NCI-H2029 (cell line): ENCODE measurements around the gene MTA1.

Source experiments
- DNase-seq: peaks from one replicate; lab custom pipeline; 2025; lab: John Stamatoyannopoulos, UW

MTA1 gene

DNA sequence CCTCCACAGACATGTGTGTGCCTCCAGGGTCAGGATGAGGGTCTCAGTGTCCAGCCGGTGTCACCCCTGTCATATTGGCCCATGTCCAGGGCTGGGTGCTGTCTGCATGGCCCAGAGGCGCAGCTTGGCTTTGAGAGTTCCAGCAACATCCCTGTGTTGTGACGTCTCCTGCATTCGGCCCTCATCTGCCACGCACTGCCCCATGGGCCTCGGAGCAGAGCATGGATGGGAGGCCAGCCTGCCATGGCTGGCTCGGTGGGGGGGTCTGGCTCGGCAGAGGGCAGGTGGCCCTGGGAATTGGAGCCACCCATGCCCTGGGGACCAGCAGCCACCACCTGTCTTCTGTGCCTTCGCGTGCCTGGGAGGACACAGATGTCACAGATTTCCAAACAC, 32.1 kb upstream of the MTA1 start:
- no peak for DNase-seq

DNA sequence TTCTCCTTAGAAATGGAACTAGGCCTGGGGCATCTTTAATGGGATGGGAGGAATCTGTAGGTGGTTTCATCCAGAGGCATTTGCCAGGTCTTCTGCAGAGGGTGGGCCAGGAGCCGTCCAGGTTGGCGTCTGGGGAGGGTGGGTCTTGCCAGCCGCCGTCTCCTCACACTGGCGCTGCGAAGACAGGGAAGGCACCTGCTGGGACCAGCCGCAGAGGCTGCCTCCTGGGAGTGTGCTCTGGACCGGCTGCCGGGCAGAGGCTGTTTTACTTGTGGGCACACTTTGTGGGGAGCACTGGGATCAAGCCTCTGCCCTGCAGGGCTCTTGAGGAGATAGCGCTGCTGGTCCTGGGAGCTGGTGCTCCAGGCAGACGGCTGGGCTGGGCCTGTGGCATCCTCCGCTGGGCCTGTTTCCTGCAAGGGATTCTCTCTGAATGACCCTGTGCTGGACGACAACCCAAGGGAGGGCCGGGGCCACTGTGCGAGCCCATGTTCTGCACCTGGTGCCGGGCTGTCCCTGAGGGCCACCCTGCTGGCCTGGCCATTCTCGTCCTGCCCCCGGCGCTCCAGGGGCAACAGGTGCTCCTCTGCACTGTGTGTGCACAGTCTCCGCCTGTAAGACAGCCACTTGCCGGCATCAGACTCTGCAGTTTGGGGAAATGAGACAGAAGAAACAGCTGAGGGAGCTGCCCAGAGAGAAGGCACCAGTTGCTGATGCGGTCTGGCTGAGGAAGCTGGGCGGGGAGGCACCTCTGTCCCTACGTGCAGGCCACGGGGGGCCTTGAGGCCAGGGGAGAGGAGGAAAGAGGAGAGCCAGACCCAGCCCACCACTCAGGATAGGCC, 31.3 kb upstream of the MTA1 start:
- no peak for DNase-seq

DNA sequence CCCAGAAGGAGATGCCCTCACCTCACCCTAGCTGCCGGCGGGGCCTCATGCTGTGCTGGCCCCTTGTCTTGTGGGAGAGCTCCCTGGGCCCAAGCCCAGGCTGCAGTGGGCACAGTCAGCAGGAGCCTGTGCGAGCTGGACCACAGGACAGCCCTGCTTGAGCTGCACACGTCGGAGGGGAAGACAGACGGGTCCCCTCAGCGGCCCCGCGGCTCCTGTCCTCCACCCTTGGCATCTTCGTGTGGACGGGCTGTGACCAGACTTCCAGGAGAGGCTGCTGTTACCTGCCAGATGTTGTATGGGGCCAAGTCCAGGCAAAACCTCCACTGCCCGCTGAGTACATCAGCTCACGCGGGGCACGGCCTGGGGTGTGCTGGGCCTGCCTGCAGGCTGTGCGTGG, 30.7 kb upstream of the MTA1 start:
- DNase-seq, result no peak

DNA sequence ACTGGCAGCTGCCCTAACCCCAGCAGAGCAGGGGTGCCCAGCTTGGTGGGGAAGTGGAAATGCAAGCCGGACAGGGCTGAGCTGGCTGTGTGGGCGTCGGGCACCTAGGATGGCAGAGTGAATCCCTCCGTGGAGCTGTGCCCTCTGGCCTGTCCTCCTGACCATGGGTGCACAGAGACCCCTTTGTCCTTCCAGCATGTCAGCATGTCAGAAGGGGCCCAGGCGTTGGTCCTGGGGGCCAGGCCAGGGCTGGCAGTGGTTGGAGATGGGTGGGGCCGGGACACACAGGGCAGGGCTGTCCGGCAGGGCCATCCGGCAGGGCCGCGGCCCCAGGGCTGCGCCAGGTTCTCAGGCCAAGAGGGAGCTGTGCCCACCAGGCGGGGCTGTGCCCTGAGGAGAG, 30.1 kb upstream of the MTA1 start:
- DNase-seq, result no peak

DNA sequence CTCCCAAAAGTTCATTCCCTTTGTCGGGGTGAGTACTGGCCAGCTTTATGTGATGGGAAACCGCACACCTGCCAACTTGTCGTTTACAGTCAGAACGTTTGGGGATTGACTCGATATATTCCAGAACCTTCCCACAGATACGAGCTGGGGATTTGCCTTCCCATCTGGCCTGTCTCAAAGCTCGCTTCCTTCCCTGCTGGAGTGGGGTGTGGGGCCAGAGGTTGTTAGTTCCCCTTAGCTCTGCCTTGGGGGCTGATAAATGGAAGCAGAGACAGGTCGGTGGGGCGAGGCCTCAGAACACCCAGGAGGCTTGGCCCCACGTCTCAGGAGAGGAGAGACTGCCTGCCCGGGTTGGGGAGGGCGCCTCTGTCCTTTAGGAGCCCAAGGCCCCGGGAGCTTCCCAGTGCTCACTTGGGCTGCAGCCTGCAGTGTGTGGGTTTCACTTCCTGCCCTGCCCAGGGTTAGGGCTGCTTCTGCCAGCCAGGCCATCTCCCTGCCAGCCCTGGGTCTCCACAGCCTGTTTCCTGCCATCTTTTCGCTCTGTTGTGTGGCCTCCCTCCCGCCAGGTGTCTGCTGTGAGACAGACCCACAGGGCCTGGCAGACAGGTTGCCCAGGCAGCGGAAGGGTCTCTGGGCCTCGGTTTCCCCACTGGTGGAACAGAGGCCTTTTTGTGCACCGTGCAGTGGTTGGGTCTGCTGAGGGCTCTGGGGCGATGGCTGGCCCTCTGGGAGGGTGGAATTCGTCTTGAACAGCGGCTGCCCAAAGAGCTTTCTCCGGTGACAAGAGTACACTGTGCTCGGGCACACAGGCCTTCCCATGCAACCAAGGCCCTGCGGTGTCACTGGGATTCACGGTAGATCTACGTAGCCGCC, 29.4 kb upstream of the MTA1 start:
- no peak for DNase-seq

DNA sequence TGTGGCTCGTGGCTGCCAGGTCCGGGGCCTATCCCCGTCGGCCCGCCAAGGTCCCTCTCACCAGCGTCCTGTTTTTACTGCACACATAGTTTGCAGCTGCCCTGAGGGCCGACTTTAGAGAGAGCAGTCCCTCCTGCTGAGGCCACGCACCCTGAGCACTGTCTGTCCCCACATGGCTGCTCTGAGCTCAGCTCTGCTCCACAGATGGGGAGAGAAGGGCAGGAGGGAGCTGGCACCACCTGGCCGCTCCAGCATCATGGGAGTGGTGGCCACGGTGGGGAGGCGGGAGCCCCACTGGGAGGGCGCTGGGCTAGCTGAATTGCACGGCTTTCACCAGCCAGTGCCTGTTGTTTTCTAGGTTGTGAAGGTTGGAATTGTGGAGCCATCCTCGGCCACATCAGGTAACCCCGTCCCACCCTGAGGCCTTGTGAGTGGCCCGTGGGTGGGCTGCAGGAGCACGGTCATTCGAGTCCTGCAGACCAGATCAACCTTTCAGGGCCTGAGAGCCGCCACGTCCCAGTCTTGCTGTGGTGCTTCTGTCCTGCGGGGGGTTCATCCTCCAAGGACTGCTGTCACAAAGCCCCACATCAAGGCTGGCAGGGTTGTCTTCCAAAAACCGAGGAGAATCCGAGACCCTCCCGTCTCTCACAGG, 28.7 kb upstream of the MTA1 start:
- no peak for DNase-seq

DNA sequence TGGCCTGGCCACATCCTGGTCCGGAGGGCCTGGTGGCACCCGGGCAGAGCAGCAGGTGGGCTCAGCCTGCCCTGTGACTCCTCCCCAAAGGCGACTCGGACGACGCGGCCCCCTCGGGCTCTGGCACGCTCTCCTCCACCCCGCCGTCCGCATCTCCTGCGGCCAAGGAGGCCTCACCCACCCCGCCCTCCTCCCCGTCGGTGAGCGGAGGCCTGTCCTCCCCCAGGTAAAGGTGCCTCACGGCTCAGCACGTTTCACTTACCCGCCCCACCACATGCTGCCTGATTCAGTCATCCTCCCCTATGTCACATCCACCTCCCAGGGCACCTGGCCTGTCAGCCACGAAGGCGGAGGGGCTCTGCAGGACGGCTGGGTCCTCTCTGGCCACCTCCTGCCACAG, 28.1 kb upstream of the MTA1 start:
- no peak for DNase-seq

DNA sequence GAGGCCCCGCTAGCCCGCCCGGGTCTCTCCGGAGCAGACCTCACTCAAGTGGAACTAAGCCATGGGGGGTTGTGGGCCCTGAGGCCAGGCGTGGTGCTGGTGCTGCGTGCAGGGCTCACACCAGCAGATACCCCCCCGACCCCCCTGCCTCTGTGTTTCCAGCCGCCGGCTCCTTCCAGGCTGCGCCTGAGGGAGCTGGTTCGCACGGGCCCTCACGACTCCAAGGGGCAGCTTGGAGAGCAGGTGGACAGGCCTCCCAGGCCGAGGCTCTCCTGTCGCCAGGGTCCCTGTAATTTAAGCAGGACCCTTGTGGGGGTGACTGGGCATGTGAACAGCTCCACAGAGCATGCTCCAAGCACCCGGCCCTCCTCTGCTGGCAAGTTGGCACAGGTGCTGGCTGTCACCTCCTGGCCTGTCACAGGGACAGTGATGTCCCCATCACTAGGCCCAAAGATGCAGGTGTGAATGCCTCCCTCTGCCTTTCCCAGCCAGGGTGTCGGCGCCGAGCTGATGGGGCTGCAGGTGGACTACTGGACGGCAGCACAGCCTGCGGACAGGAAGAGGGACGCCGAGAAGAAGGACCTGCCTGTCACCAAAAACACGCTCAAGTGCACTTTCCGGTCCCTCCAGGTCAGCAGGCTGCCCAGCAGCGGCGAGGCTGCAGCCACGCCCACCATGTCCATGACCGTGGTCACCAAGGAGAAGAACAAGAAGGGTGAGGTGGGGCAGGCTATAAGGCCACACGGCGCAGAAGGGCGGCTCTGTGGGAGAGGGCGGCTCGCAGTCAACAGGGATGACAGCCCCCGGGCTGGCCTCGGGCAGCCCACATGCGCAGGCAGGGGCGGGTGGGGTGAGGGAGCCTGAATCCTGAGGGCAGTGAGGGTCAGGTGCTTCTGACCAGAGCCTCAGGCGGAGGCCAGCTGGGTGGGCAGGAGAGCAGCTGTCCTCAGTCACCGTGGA, 27.2 kb upstream of the MTA1 start:
- DNase-seq, result no peak

DNA sequence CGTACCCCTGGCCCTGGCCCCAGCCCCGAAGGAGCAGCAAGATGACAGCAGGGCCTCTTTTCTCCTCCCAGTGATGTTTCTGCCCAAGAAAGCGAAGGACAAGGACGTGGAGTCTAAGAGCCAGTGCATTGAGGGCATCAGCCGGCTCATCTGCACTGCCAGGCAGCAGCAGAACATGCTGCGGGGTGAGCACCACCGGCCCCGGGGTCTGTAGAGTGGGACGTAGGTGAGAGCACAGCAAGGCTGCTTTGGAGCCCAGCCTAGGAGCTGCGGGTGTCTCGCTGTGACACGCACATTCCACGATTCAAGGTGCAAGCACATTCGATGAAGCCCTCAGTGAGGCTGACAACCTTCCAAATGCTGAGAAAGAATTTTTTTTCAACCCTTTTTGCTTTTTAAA, 26.5 kb upstream of the MTA1 start:
- no peak for DNase-seq

DNA sequence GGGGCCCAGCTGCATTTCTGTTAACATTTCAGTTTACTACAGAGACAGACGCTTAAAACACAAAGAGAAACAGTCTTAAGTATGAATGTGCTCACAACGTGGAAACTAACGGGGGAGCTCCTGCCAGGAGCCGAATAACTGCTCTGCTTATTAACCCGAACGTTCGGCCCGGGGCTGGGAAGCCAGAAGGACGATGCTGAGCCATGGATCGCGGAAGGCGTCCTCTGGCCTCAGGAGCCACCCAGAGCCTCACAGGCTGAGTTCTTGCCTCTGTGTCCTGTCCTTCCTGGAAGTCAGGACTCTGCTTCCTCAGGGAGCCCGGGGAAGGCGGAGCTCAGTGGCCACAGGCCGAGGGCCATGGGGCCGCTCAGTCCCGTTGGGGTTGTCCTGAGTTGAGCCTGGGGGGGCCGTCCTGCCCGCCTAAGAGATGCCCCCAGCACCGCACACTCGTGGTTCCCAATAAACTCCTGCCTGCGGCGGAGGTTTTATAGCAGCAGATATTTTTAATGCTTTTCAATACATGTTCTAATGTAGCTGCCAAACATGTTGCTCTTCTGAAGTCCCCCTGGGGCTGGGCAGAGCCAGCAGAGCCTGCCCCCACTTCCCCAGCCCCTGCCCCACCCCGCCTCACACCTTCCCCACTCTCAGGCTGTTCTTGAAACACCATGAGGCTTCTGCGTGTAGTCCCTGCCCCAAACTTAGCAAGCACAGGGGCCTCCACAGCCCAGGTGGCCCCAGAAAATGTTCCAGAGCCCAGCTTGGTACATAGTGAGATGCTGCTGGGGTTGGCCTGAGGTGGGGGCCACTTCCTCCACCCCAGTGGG, 24.7 kb upstream of the MTA1 start:
- no peak for DNase-seq

DNA sequence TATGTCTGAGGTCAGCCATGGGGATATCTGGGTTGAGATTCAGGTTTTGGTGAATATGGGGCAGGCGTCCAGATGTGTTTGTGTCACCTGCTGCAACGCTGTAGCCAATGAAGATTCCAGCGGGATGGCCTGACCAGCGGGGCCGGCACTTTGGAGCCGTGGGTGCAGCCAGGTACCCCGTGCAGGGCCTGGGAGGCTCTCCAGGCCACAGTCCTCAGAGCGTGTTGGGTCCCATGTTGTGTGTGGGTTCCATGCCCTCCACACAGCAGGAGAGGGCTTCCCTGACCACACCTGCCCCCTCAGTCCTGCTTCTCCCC, 24.1 kb upstream of the MTA1 start:
- DNase-seq, result no peak

DNA sequence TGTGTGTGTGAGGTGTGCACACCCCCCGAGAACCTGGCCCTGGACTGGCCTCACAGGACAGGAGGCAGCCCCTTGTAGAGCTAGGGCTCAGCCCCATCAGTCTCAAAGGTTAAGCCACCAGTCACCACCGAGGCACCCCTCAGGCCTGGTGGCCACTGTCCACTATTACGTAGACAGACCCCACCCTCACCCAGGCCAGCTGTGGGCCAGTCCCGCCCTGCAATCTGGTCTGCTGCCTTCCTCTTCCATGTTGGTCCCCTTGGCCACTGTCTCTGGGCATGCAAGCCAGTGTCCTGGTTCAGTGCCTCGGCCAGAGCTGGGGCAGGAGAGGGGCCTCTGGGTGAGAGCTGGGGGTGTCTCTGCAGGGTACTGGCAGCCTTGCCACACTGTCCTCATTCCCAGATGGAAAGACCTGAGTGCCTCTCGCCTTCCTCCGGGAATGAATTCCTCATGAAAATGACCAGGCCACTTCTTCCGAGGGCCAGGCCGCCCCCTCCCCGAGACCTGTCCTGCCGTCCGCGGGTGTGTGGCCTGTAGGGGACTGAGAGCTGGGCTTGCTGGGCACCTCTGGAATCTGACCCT, 22.2 kb upstream of the MTA1 start:
- no peak for DNase-seq

DNA sequence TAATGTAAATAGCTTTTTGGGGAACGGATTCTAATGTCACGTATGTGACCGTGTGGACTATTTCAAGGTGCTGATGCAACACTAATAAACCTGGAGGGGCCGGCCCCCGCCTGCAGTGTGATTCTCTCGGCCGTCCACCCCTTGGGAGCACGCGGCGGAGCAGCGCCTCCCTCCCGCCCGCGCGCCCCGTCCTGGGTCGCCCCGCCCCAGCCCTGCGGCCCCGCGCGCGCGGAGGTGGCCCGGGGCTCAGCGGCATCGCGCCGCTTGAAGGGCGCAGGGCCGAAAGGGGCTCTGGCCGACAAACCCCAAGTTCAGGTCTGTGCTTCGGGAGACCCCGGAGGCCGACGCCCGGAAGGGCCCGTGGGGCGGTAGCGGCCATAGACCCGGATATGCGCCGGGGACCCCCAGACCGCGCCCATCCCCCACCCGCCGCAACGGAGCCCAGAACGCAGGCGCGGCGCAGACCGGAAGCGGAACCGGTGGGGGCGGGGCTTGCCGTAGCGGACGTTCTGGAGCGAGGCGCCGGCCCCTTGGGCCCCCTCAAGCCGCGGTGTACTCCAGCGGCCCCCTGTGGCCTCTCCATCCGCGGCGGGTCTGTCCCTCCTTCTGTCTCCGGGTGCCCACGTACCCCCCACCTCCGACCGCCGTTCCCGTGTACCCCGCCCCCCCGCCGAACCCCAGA, 21.4 kb upstream of the MTA1 start, which contains the start of gene TEX22:
TSS of gene TEX22 (plus strand) at position 495 of the 682 bp plus-strand sequence. CDS start 803 bp downstream, outside the sequence.
- peak; percentile 31 for DNase-seq

DNA sequence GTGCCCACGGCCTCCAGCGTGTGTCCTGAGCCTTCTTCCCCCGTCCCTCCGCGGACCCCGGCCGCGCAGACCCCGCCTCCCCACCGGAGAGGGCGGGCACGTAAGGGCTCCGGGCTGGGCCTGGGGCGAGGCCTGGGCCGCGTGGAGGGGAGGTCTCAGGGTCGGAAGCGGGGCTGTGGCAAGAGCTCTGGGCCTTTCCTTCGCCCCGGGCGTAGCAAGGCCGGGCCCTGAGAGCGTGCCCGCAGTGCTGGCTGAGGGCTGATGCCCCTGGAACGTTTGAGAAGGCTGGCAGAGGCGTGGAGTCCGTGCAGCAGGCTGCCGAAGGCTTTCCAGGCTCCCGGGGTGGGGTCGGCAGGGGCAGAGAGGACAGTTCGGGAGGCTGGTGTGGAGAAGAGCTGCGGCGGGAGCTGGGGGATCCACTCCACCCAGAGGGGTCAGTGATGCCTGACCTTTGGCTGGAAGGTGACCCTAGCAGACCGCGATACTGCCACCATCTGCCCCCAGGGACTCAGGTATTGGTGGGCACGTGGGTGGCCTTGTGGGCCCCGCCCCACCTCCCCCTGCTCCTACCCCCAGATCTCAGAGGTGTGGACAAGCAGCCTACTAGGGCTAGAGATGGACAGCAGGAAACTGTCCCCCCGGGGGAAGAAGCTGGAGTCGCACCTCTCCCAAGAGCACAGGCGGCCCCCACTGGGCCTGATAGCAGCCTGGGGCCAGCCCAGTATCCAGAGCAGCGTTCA, 20.7 kb upstream of the MTA1 start:
- DNase-seq, result no peak

DNA sequence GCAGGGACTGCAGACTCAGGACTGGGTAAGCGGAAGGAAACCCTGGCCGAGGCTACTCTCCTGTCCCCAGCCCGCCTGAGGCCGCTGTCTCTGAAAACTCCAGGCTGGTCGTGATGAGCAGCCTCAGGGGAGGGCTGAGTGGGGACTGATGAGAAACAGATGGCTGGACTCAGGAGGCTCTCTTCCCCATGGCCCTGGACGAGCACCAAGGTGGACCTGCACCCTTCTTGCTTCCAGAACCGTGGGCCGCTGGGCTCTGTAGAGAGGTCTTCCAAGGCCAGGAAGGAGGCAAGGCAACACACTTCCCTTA, 20.2 kb upstream of the MTA1 start:
- DNase-seq, result no peak

DNA sequence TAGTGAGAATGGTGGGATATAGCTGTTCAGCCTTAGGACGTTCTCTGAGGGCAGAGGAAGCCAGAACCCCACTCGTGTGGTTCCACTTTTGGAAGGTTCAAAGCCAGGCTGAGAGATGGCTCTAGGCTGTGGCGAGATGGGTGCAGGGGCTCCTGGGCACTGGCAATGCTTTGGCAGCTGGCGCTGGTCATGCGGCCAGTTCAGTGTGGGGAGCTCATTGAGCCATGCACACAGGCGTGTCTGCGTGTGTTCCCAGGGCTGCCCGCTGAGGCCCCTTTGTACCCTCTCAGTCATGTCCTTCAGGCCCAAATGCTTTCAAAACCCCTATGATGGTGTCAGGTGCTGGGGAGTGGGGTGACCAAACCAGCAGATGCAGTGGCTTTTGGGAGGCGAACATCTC, 19.6 kb upstream of the MTA1 start:
- DNase-seq, result no peak

DNA sequence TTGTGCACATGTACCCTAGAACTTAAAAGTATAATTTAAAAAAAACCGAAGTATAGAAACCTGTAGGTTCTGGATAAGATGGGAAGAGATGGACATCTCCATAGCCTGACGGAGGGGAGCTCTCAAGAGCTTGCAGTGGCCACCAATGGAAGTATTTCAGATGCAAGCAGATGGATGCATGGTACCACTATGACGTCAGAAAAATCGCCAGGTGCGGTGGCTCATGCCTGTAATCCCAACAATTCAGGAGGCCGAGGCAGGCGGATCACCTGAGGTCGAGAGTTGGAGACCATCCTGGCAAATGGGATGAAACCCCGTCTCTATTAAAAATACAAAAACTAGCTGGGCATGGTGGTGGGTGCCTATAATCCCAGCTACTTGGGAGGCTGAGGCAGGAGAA, 17.9 kb upstream of the MTA1 start:
- DNase-seq, result no peak

DNA sequence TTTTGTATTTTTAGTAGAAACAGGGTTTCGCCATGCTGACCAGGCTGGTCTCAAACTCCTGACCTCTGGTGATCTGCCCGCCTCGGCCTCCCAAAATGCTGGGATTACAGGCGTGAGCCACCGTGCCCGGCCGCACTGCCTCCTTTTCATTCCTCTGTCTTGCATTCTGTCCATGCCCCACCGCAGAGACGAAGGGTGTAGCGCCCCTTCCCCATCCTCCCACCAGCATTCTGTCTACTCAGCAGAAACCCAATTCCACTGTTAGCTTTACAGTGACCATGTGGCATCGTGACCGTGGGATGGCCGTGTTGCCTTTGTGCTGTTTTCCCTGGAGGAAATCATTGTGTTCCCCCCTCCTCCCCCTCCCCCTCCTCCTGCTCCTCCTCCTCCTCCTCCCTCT, 11.0 kb upstream of the MTA1 start:
- no peak for DNase-seq

DNA sequence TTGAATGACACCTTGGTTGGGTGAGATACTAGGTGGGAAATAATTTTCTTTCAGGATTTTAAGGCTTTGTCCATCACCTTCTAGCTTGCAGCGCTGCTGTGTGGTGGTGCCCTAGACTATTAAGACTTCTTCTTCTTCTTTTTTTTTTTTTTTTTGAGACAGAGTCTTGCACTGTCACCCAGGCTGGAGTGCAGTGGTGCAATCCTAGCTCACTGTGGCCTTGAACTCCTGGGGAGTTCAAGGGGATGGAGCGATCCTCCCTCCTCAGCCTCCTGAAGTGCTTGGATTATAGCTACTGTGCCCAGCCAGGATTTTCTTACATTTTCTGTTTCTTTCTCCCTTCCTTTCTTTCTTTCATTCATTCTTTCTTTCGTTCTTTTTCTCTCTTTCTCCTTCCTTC, 10.3 kb upstream of the MTA1 start:
- no peak for DNase-seq
